Transverse colon (tissue), 3 donors: ENCODE results near the gene PTPRN2.

ENCODE experiments used
- CTCF ChIP-seq, 5 experiments: fragments of 200-600 bp in 3 of 5; fragments of 450-650 bp in 2 of 5; sonication (generic) in 3 of 5; IDR thresholded peaks; 1 replicate in 2 of 5; 2 replicates in 3 of 5; pipeline ENCODE4 v1.5.1; 2016 to 2017; ENCODE audit warnings: antibody characterized with exemption in 5 of 5, inconsistent platforms in 3 of 5, mild to moderate bottlenecking in 2 of 5, moderate library complexity in 1 of 5
- EP300 ChIP-seq: sonication (generic); formaldehyde crosslinking; IDR thresholded peaks from one replicate; pipeline ENCODE4 v1.6.1; 2017; ENCODE audit warnings: antibody characterized with exemption, low read depth
- POLR2A ChIP-seq: fragments of 450-650 bp; IDR thresholded peaks from one replicate; pipeline ENCODE4 v1.6.1; 2016; ENCODE audit warnings: antibody characterized with exemption, mild to moderate bottlenecking, moderate library complexity

DNA sequence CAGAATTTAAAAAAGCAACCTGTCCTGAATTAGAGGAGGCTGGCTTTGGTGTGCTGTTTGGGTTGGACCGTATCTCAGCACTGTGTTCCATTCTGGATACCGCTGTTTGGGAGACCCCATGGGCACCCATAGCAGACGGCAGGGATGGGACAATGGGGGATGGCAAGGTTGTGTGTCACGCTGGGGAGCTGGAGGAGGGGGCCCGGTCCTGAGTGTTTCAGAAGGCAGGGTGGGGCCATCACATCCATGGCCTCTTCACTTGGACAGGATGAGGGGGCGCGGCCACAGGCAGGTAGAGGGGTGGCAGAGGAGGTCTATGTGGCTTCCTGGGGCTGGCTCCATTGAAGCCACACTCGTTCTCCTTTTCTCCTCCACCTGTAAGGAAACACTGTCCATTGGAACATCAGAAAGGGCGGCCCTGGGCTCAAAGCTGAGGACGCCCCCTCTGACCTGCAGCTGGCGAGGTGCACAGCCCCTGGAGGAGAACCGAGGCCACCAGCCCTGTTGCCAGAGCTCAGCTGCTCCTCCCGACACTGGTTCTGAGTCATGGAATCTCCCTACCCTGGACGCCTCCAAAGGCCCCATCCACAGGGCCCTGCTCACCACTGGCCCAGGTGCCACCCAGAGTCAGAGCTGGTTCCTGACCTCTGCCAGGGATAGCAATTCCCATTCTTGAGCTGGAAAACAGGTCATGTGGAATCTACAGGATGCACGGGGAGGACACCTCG lies 663.6 kb downstream of the PTPRN2 start:
- no peak for TF ChIP-seq EP300
- TF ChIP-seq CTCF (IDR thresholded peaks at IDR 0.05), result no peak
- no peak for TF ChIP-seq POLR2A
